Measurements from ENCODE around the gene IGFBP6. TPM values are rescaled to one million over a fixed set of nuclear protein-coding genes. Genes with fewer than 3 reads are reported as not detected.
A peak's percentile ranks its signal among the peaks of the same experiment; 100 is the strongest.

IGFBP6 gene
- total RNA-seq, result 27.7 TPM

- no peak for DNase-seq
These were observed at the start of gene IGFBP6 for GRCh38 chr12:53097564-53098353. Gene IGFBP6 (plus strand): TSS chr12:53097667. CDS start chr12:53097718, 51 bp downstream.

GRCh38 chr12:53048033-53048779 is 49.3 kb upstream of the IGFBP6 start:
- DNase-seq, result no peak

GRCh38 chr12:53048780-53049401 is 48.6 kb upstream of the IGFBP6 start:
- peak; percentile 81 for DNase-seq

- DNase-seq, result peak; percentile 29
These were observed 47.7 kb upstream of the IGFBP6 start, which contains the start of gene TNS2 for GRCh38 chr12:53049571-53050318. Gene TNS2 (plus strand): TSS chr12:53050065. CDS start chr12:53050186, 121 bp downstream.

GRCh38 chr12:53050426-53051057 is 46.9 kb upstream of the IGFBP6 start:
- no peak for DNase-seq

- DNase-seq, result no peak
These were observed 46.2 kb upstream of the IGFBP6 start for GRCh38 chr12:53051058-53051880.

- DNase-seq, result no peak
These were observed 45.5 kb upstream of the IGFBP6 start for GRCh38 chr12:53051881-53052412.

GRCh38 chr12:53052419-53053217 is 44.8 kb upstream of the IGFBP6 start:
- DNase-seq, result peak; percentile 66

GRCh38 chr12:53053218-53054111 is 44.0 kb upstream of the IGFBP6 start:
- DNase-seq, result no peak

- peak; percentile 89 for DNase-seq
These were observed 43.2 kb upstream of the IGFBP6 start for GRCh38 chr12:53054112-53054878.

GRCh38 chr12:53055471-53056266 is 41.8 kb upstream of the IGFBP6 start:
- DNase-seq, result no peak

GRCh38 chr12:53056296-53056695 is 41.2 kb upstream of the IGFBP6 start:
- no peak for DNase-seq

GRCh38 chr12:53056901-53057300 is 40.6 kb upstream of the IGFBP6 start:
- DNase-seq, result no peak

GRCh38 chr12:53057816-53058500 is 39.5 kb upstream of the IGFBP6 start:
- no peak for DNase-seq

GRCh38 chr12:53058674-53059433 is 38.6 kb upstream of the IGFBP6 start:
- no peak for DNase-seq
